Caco-2 (cell line): ENCODE results near the gene RIMS3. TPM values are rescaled to one million over a fixed set of nuclear protein-coding genes. Genes with fewer than 3 reads are reported as not detected.

Experiments
- BruUV-seq: library from RNA; stranded (reverse); fragments of 400-500 nt; replicated peaks from 2 replicates; lab custom pipeline; 2021; lab: Mats Ljungman, UMichigan
- CTCF ChIA-PET: fragments of 300-600 bp; sonication (Branson Sonifier 250); formaldehyde crosslinking; loops from one replicate; lab custom pipeline; 2022; ENCODE audit warnings: antibody characterized with exemption; lab: Charles Lee
- POLR2A ChIA-PET: fragments of 300-600 bp; sonication (Branson Sonifier 250); formaldehyde crosslinking; loops from one replicate; lab custom pipeline; 2022; ENCODE audit warnings: antibody characterized with exemption; lab: Charles Lee
- DNase-seq, 2 experiments: peaks; one replicate each; pipeline versions ENCODE4 v3.0.0 to v3.0.0-alpha.2; 2020 to 2022
- H3K27me3 ChIP-seq: replicated peaks from 2 replicates; pipeline ENCODE4 v1.6.0; 2011; ENCODE audit warnings: low read length; ENCODE audit not compliant: control insufficient read depth, insufficient read depth
- H3K36me3 ChIP-seq: 2 replicates; pipeline ENCODE4 v1.5.1; 2011; ENCODE audit warnings: low read length; ENCODE audit not compliant: control insufficient read depth, insufficient read depth
- H3K4me1 ChIP-seq: fragments of 250-450 bp; sonication (Bioruptor Pico); 2 replicates; pipeline ENCODE4 v1.5.1; 2020; ENCODE audit warnings: mild to moderate bottlenecking
- H3K4me3 ChIP-seq: 2 replicates; pipeline ENCODE4 v1.5.1; 2011; ENCODE audit warnings: low read depth, mild to moderate bottlenecking, control low read depth, low read length
- H3K9me3 ChIP-seq: fragments of 250-450 bp; sonication (Bioruptor Pico); 2 replicates; pipeline ENCODE4 v1.5.1; 2020; ENCODE audit warnings: mild to moderate bottlenecking, moderate library complexity
- H3K27ac Mint-ChIP-seq: one replicate; pipeline ENCODE4 v1.8.0; 2022; ENCODE audit warnings: mixed read lengths; ENCODE audit not compliant: unreplicated experiment
- H3K27me3 Mint-ChIP-seq: one replicate; pipeline ENCODE4 v1.8.0; 2022; ENCODE audit warnings: mixed read lengths; ENCODE audit not compliant: insufficient read depth, unreplicated experiment
- H3K36me3 Mint-ChIP-seq: one replicate; pipeline ENCODE4 v1.8.0; 2022; ENCODE audit warnings: mild to moderate bottlenecking, mixed read lengths; ENCODE audit not compliant: insufficient read depth, unreplicated experiment
- H3K4me1 Mint-ChIP-seq: one replicate; pipeline ENCODE4 v1.8.0; 2022; ENCODE audit warnings: low read depth, mixed read lengths; ENCODE audit not compliant: unreplicated experiment
- H3K4me3 Mint-ChIP-seq: one replicate; pipeline ENCODE4 v1.8.0; 2022; ENCODE audit warnings: mild to moderate bottlenecking, moderate library complexity, mixed read lengths; ENCODE audit not compliant: unreplicated experiment
- H3K9me3 Mint-ChIP-seq: one replicate; pipeline ENCODE4 v1.8.0; 2022; ENCODE audit warnings: mixed read lengths; ENCODE audit not compliant: unreplicated experiment
- intact Hi-C: fragments of 100-400 bp; cut with micrococcal nuclease; formaldehyde crosslinking; loops from one replicate; pipeline ENCODE4 v1.10.0; 2022; ENCODE audit not compliant: unreplicated experiment
- total RNA-seq: library from RNA; stranded (reverse); gene quantifications from 2 replicates; pipeline ENCODE4 v1.2.3, GENCODE V29; 2022
- TF ChIP-seq, protein P1 (sequence below), 2 experiments: fragments of 200-600 bp in 1 of 2; IDR thresholded peaks; 1 replicate in 1 of 2; 2 replicates in 1 of 2; pipeline versions ENCODE4 v1.5.1 to v1.8.0; 2011 to 2022; ENCODE audit warnings: antibody characterized with exemption in 1 of 2, control low read depth in 1 of 2, inconsistent platforms in 1 of 2, low read depth in 1 of 2, low read length in 1 of 2, mild to moderate bottlenecking in 1 of 2, moderate library complexity in 1 of 2; ENCODE audit not compliant: insufficient read depth in 1 of 2, severe bottlenecking in 1 of 2, unreplicated experiment in 1 of 2

Gene RIMS3
- total RNA-seq, 1 experiment from 2014 or later, result 3.1 TPM

- Histone ChIP-seq H3K4me3 (no peak overlapping the region), H3K4me1 (no peaks in the 10 kb centered on the region), H3K27me3 (no peaks in the 10 kb centered on the region), H3K9me3 (no peaks in the 10 kb centered on the region), H3K36me3 (no peaks in the 10 kb centered on the region)
- no peak overlapping the region for H3K27ac Mint-ChIP-seq
- BruUV-seq, result no TSS peak
- H3K4me1 Mint-ChIP-seq, result no peaks in the 10 kb centered on the region
- ChIA-PET CTCF (no interaction called here), POLR2A (interaction anchor here (0.6 kb wide), 1 partner anchor 320 kb away, joined by 5 read pairs; no protein-coding TSS in a partner anchor)
- no peak overlapping the region for H3K4me3 Mint-ChIP-seq
- TF ChIP-seq, protein P1, sequence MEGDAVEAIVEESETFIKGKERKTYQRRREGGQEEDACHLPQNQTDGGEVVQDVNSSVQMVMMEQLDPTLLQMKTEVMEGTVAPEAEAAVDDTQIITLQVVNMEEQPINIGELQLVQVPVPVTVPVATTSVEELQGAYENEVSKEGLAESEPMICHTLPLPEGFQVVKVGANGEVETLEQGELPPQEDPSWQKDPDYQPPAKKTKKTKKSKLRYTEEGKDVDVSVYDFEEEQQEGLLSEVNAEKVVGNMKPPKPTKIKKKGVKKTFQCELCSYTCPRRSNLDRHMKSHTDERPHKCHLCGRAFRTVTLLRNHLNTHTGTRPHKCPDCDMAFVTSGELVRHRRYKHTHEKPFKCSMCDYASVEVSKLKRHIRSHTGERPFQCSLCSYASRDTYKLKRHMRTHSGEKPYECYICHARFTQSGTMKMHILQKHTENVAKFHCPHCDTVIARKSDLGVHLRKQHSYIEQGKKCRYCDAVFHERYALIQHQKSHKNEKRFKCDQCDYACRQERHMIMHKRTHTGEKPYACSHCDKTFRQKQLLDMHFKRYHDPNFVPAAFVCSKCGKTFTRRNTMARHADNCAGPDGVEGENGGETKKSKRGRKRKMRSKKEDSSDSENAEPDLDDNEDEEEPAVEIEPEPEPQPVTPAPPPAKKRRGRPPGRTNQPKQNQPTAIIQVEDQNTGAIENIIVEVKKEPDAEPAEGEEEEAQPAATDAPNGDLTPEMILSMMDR (IDR thresholded peaks at IDR 0.05; ENCODE audit: insufficient read depth in 1 of 2, low read depth in 1 of 2, low read length in 1 of 2, severe bottlenecking in 1 of 2, unreplicated experiment in 1 of 2), result no peak
- H3K36me3 Mint-ChIP-seq, result no peaks in the 10 kb centered on the region
- DNase-seq, result no peak
- no peaks in the 10 kb centered on the region for H3K9me3 Mint-ChIP-seq
- intact Hi-C loops, result no loop called here
- no peaks in the 10 kb centered on the region for H3K27me3 Mint-ChIP-seq
These were observed 5.9 kb downstream of the RIMS3 start for GRCh38 chr1:40659649-40659947.

GRCh38 chr1:40658751-40659648 is 6.5 kb downstream of the RIMS3 start:
- no peak for DNase-seq
- Mint-ChIP-seq H3K4me1 (no peaks in the 10 kb centered on the region), H3K27ac (no peak overlapping the region), H3K4me3 (no peak overlapping the region), H3K36me3 (no peaks in the 10 kb centered on the region), H3K9me3 (no peaks in the 10 kb centered on the region), H3K27me3 (no peaks in the 10 kb centered on the region)
- H3K27me3 ChIP-seq, result no peaks in the 10 kb centered on the region
- H3K4me3 ChIP-seq, result no peak overlapping the region
- intact Hi-C loops, result no loop called here
- no TSS peak for BruUV-seq
- H3K4me1 ChIP-seq, result no peaks in the 10 kb centered on the region
- ChIA-PET POLR2A (no interaction called here), CTCF (no interaction called here)
- H3K36me3 ChIP-seq, result no peaks in the 10 kb centered on the region
- TF ChIP-seq, protein P1 (IDR thresholded peaks at IDR 0.05; ENCODE audit: insufficient read depth in 1 of 2, low read depth in 1 of 2, low read length in 1 of 2, severe bottlenecking in 1 of 2, unreplicated experiment in 1 of 2), result no peak
- no peaks in the 10 kb centered on the region for H3K9me3 ChIP-seq

DNA sequence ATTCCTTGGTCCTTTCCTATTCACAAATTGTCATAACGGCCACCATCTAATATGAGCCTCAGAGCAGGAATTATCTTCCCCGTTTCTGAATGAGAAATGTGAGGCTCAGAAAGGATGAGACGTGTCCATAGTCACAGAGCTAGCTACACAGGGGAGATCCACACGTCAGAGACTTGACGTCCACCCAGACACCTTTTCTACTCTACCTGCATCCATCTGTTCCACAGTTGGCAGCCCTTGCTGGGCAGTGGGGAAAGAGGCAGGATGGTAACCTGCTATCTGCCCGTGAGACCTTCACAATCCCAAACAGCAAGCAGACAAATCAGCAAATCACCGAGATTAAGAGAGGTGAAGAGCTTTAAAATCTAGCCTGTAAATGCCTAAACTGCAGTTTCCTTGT is 8.4 kb downstream of the RIMS3 start:
- H3K4me1 Mint-ChIP-seq, result no peaks in the 10 kb centered on the region
- intact Hi-C loops, result no loop called here
- no peak overlapping the region for H3K4me3 ChIP-seq
- no peaks in the 10 kb centered on the region for H3K27me3 ChIP-seq
- H3K27ac Mint-ChIP-seq, result no peak overlapping the region
- DNase-seq, result no peak
- H3K4me3 Mint-ChIP-seq, result no peak overlapping the region
- ChIA-PET POLR2A (no interaction called here), CTCF (no interaction called here)
- no peaks in the 10 kb centered on the region for H3K9me3 Mint-ChIP-seq
- TF ChIP-seq, protein P1 (IDR thresholded peaks at IDR 0.05; ENCODE audit: insufficient read depth in 1 of 2, low read depth in 1 of 2, low read length in 1 of 2, severe bottlenecking in 1 of 2, unreplicated experiment in 1 of 2), result no peak
- H3K36me3 Mint-ChIP-seq, result no peaks in the 10 kb centered on the region
- BruUV-seq, result no TSS peak
- no peaks in the 10 kb centered on the region for H3K9me3 ChIP-seq
- no peaks in the 10 kb centered on the region for H3K4me1 ChIP-seq
- H3K27me3 Mint-ChIP-seq, result no peaks in the 10 kb centered on the region
- H3K36me3 ChIP-seq, result no peaks in the 10 kb centered on the region
